C4-2B (cell line): ENCODE results near the gene KCNJ3.

Experiments used
- CTCF ChIP-seq: fragments of 450-650 bp; conservative IDR thresholded peaks from 2 replicates; pipeline ENCODE4 v1.5.1; 2017; ENCODE audit warnings: mild to moderate bottlenecking
- ZFX ChIP-seq: fragments of 450-650 bp; IDR thresholded peaks from 2 replicates; pipeline ENCODE4 v1.6.1; 2017

- TF ChIP-seq ZFX (no peak), CTCF (no peak)
Measured at GRCh38 chr2:154694881-154695280, 3.6 kb upstream of the KCNJ3 start.
